ENCODE results near the gene NTM.

DNA sequence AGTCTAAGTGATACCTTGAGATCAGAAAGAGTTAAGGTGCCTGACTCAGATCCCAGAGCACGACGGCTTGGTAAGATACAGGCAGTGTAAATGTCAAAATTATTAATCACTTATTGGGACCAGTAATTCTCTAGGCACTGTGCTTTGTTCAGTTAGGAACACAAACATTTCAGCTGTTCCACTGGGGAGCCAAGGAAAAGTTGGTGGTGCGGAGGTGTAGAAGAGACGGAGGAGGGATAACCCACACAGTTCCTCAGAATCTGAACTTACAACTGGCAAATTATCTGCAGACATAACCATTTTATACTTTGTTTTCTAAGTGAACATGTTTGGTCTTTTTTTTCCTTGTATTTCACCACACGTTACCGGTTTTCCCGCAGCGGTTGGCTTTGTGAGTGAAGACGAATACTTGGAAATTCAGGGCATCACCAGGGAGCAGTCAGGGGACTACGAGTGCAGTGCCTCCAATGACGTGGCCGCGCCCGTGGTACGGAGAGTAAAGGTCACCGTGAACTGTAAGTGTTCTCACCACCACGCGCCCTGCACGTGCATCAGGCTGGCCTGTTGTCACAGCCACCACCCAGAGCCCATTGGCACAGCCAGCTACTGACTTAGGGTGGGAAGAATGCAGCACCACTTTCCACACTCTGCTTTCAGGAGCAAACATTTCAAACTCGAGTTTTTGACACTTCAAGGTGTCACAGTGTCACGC lies 937.0 kb downstream of the NTM start:
- TF ChIP-seq CTCF (IDR thresholded peaks at IDR 0.05) (no peak), ZFX (IDR thresholded peaks at IDR 0.05; ENCODE audit: borderline replicate concordance) (no peak)
